Fibroblast of mammary gland (primary cell): ENCODE measurements around the gene PRXL2B.

Experiments used
- DNase-seq: peaks from one replicate; pipeline ENCODE4 v3.0.0-alpha.2; 2010; ENCODE audit warnings: low read depth
- H3K4me3 ChIP-seq: 2 replicates; pipeline ENCODE4 v1.5.1; 2011; ENCODE audit warnings: low read depth, mild to moderate bottlenecking, low read length, moderate library complexity; ENCODE audit not compliant: control insufficient read depth
- TF ChIP-seq, protein P1 (sequence below): conservative IDR thresholded peaks from 2 replicates; pipeline ENCODE4 v1.5.1; 2011; ENCODE audit warnings: low read depth, low read length, inconsistent platforms; ENCODE audit not compliant: control insufficient read depth, insufficient read depth

PRXL2B gene

DNA sequence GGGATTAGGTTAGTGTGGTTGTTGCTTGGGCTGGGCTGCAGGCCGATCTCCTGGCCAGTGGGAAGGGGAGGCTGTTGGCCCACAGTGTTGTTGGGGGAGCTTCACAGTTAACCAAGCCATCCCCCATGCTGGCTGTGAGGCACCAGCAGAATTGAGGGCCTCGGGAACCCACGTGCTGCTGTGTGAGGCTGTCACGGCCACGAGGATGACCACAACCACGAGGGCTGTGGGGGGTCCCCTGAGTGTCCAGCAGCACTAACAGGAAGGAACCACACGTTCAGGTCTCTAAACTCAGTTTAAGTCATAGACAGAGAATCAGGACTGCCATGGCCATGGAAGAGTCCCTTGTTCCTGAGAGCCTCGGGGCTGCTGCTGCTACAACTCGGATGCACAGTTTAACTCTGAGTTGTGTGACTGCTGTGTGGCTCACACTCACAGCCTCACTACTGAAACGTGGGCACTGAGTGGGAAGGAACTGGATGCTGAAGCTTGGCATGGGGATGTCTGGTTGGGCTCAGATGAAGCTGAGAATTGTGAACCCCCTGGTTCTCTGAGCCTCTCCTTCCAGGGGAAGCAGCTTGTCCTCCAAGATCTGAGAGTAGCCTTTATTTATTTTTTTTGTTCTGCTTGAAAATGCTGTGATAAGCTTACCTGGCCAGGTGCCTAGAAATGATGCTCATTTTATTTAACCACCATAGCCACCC lies 51.0 kb downstream of the PRXL2B start:
- TF ChIP-seq, protein P1, sequence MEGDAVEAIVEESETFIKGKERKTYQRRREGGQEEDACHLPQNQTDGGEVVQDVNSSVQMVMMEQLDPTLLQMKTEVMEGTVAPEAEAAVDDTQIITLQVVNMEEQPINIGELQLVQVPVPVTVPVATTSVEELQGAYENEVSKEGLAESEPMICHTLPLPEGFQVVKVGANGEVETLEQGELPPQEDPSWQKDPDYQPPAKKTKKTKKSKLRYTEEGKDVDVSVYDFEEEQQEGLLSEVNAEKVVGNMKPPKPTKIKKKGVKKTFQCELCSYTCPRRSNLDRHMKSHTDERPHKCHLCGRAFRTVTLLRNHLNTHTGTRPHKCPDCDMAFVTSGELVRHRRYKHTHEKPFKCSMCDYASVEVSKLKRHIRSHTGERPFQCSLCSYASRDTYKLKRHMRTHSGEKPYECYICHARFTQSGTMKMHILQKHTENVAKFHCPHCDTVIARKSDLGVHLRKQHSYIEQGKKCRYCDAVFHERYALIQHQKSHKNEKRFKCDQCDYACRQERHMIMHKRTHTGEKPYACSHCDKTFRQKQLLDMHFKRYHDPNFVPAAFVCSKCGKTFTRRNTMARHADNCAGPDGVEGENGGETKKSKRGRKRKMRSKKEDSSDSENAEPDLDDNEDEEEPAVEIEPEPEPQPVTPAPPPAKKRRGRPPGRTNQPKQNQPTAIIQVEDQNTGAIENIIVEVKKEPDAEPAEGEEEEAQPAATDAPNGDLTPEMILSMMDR = no peak
- no peak overlapping the region for H3K4me3 ChIP-seq
- no peak for DNase-seq

GRCh38 chr1:2638466-2639115 lies 52.0 kb downstream of the PRXL2B start:
- TF ChIP-seq, protein P1 = no peak
- H3K4me3 ChIP-seq = no peak overlapping the region
- DNase-seq = no peak

GRCh38 chr1:2639203-2639602 lies 52.6 kb downstream of the PRXL2B start:
- no peak overlapping the region for H3K4me3 ChIP-seq
- DNase-seq = no peak
- TF ChIP-seq, protein P1 = no peak

DNA sequence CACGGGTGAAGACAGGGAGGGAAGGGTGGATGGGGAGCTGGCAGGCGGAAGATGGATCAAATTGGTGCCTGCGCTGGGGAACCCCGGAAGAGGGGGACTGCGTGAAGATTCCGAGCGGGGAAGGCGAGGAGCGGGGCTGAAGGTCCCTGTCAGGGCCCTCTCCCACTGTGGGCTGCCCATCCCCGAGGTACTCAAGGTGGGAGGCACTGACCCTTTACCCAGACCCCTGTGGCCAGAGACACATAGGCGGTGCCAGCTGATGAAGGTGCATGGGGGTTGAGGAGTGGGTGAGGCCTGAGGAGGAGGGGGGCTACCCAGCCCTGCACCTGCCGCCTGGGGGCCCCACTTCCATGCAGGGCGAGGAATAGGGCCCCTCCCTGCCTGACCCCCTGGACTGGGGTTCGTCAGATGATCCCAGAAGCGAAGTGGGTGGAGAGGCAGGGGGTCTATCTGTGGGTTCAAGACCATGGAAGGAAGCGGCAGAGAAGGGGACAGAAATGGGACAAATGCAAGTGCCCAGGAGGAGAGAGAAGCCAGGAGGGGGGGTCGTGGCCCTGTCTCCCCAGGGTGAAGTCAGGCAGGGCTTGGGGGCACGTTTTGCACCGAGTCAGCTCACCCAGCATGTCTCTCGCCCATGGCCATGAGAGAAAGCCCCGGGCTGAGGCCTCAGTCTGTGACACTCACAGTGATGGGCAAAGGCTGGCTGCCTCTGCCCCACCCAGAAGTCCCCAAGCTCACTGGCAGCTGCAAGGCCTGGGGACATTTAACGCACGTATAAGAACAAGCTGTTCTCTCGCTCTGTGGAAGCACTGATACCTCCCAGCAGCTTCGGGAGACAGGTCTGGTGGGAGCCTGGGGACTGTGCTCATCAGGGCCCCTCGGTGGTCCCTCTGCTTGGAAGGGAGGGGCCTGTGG lies 53.3 kb downstream of the PRXL2B start:
- no peak for DNase-seq
- no peak overlapping the region for H3K4me3 ChIP-seq
- TF ChIP-seq, protein P1 = no peak

DNA sequence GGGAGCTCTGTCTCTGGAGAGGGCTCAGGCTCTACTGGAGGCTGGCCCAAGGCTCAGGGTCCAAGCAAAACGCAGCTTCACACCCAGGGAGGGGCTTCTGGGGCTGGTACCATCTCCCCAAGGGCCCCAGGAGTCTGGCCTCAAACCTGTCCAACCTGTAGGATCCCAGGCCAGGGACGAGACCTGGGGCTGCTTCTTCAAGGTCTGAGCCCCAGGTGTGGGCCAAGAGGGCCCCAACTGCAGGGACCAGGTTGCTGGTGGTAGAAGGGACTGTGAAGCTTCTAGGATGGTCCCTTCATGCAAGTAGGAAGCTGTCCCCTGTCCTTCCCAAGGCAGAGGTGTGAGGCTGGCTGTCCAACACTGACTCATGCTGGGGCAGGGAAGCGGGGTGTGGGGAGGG lies 54.0 kb downstream of the PRXL2B start:
- no peak for DNase-seq
- TF ChIP-seq, protein P1 = no peak
- H3K4me3 ChIP-seq = no peak overlapping the region
